ENCODE data around the gene TM7SF3.

- no peak for TF ChIP-seq PATZ1 (CRISPR knock-in tag; IDR thresholded peaks at IDR 0.05; ENCODE audit: borderline replicate concordance)
- no peak for TF ChIP-seq ZFP30 (CRISPR knock-in tag; IDR thresholded peaks at IDR 0.05)
- no peak for TF ChIP-seq ZFP3 (CRISPR knock-in tag; IDR thresholded peaks at IDR 0.05)
- no peak for TF ChIP-seq ZNF70 (CRISPR knock-in tag; IDR thresholded peaks at IDR 0.05)
- TF ChIP-seq TOX (CRISPR knock-in tag; IDR thresholded peaks at IDR 0.05; ENCODE audit: borderline replicate concordance), result no peak
- TF ChIP-seq CSDC2 (CRISPR knock-in tag; IDR thresholded peaks at IDR 0.05), result no peak
- no peak for TF ChIP-seq CREB5 (CRISPR knock-in tag; IDR thresholded peaks at IDR 0.05; ENCODE audit: low read depth)
- TF ChIP-seq GLIS3 (CRISPR knock-in tag; IDR thresholded peaks at IDR 0.05), result no peak
- no peak for TF ChIP-seq ESRRG (CRISPR knock-in tag; IDR thresholded peaks at IDR 0.05)
- no peak for TF ChIP-seq RARB (CRISPR knock-in tag; IDR thresholded peaks at IDR 0.05)
Observed at GRCh38 chr12:27009881-27010301, 4.3 kb downstream of the TM7SF3 start.
